ENCODE measurements around the gene BTNL2.
"Not testable (repeated sequence)": the region's sequence is repeated elsewhere in the genome, so short reads cannot be mapped to it uniquely, and the experiment has no call there.

BTNL2 gene

DNA sequence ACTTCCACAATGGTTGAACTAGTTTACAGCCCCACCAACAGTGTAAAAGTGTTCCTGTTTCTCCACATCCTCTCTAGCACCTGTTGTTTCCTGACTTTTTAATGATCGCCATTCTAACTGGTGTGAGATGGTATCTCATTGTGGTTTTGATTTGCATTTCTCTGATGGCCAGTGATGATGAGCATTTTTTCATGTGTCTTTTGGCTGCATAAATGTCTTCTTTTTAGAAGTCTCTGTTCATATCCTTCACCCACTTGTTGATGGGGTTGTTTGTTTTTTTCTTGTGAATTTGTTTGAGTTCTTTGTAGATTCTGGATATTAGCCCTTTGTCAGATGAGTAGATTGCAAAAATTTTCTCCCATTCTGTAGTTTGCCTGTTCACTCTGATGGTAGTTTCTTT, 47.8 kb downstream of the BTNL2 start:
- not testable (repeated sequence) for DNase-seq

- not testable (repeated sequence) for DNase-seq
Observed at GRCh38 chr6:32358548-32358947, 48.4 kb downstream of the BTNL2 start.

DNA sequence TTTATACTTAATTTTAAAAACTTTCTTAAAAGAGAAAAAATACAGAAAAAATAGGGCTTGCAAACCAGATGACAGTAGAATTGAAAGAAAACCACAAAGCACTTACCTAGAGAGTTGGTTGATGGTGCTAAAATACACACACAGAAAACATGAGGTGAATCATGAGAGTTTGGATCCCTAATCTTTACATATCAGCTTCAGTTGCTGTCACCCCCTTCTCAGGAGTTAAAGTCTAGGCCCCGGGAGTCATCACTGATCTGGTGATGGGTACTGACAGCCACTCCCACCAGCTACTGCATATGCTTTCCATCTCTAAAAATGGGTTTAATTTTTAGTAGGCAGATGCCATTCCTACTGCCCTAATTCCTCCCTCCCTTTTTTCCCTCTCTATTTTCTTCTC, 52.0 kb downstream of the BTNL2 start:
- DNase-seq = no peak

DNA sequence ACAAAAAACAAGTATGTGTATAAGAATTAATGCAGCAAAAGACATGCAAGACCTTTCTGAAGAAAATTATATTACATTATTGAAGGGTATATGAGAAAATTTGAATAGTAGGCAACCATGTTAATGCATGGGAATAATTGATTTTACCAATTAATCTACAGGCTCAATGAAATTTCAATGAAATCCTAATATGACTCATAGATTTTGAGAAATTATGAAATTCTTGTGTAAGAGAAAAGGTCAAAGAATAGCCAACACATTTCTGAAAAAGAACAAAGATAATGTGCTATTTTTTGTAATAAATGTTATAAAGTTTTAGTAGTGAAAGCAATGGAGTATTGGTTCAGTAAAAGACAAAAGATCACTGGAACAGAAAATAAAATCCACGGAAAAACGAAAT, 53.6 kb downstream of the BTNL2 start:
- no peak for DNase-seq
